Measurements from ENCODE around the gene RAB24.

RAB24 gene

GRCh38 chr5:177332896-177333260, 29.4 kb upstream of the RAB24 start:
- no peak for DNase-seq

GRCh38 chr5:177332031-177332895, 28.7 kb upstream of the RAB24 start:
- DNase-seq: no peak

GRCh38 chr5:177330991-177331842, 27.7 kb upstream of the RAB24 start:
- DNase-seq: no peak

GRCh38 chr5:177329883-177330282, 26.4 kb upstream of the RAB24 start:
- DNase-seq: no peak

GRCh38 chr5:177328545-177329231, 25.2 kb upstream of the RAB24 start:
- DNase-seq: no peak

- no peak for DNase-seq
These were observed 24.3 kb upstream of the RAB24 start for GRCh38 chr5:177327539-177328522.

- no peak for DNase-seq
These were observed 22.4 kb upstream of the RAB24 start for GRCh38 chr5:177325868-177326381.

- DNase-seq: no peak
These were observed 17.4 kb upstream of the RAB24 start for GRCh38 chr5:177320879-177321278.

- DNase-seq: no peak
These were observed 16.5 kb upstream of the RAB24 start for GRCh38 chr5:177319913-177320588.

- peak; percentile 75 for DNase-seq
These were observed 14.4 kb upstream of the RAB24 start for GRCh38 chr5:177317959-177318377.

- no peak for DNase-seq
These were observed 12.5 kb upstream of the RAB24 start for GRCh38 chr5:177316005-177316404.

- DNase-seq: no peak
These were observed 11.9 kb upstream of the RAB24 start for GRCh38 chr5:177315411-177315810.

GRCh38 chr5:177314376-177315342, 11.1 kb upstream of the RAB24 start:
- no peak for DNase-seq

GRCh38 chr5:177313561-177314259, 10.2 kb upstream of the RAB24 start:
- DNase-seq: no peak

- no peak for DNase-seq
These were observed 9.2 kb upstream of the RAB24 start for GRCh38 chr5:177312649-177313181.

GRCh38 chr5:177311723-177312648, 8.5 kb upstream of the RAB24 start, which contains the start of gene MXD3:
Gene MXD3 (minus strand): TSS chr5:177311898. CDS start chr5:177311830, 68 bp downstream.
- peak; percentile 96 for DNase-seq

GRCh38 chr5:177311392-177311722, 7.8 kb upstream of the RAB24 start:
- no peak for DNase-seq

All from CD4-positive, alpha-beta T cell treated with Interleukin-15 for 1 hour (primary cell).